ENCODE data around the gene ARRDC1.
"Not testable (repeated sequence)": the region's sequence is repeated elsewhere in the genome, so short reads cannot be mapped to it uniquely, and the experiment has no call there.

ARRDC1 gene, protein sequence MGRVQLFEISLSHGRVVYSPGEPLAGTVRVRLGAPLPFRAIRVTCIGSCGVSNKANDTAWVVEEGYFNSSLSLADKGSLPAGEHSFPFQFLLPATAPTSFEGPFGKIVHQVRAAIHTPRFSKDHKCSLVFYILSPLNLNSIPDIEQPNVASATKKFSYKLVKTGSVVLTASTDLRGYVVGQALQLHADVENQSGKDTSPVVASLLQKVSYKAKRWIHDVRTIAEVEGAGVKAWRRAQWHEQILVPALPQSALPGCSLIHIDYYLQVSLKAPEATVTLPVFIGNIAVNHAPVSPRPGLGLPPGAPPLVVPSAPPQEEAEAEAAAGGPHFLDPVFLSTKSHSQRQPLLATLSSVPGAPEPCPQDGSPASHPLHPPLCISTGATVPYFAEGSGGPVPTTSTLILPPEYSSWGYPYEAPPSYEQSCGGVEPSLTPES

GRCh38 chr9:137605121-137606004 is at the start of gene ARRDC1:
Gene ARRDC1, plus strand, starts transcription at chr9:137605686. Its CDS starts 32 bp downstream, at chr9:137605718.
- TF ChIP-seq, protein P1, sequence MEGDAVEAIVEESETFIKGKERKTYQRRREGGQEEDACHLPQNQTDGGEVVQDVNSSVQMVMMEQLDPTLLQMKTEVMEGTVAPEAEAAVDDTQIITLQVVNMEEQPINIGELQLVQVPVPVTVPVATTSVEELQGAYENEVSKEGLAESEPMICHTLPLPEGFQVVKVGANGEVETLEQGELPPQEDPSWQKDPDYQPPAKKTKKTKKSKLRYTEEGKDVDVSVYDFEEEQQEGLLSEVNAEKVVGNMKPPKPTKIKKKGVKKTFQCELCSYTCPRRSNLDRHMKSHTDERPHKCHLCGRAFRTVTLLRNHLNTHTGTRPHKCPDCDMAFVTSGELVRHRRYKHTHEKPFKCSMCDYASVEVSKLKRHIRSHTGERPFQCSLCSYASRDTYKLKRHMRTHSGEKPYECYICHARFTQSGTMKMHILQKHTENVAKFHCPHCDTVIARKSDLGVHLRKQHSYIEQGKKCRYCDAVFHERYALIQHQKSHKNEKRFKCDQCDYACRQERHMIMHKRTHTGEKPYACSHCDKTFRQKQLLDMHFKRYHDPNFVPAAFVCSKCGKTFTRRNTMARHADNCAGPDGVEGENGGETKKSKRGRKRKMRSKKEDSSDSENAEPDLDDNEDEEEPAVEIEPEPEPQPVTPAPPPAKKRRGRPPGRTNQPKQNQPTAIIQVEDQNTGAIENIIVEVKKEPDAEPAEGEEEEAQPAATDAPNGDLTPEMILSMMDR (IDR thresholded peaks at IDR 0.05; ENCODE audit: control insufficient read depth, insufficient read depth, low read depth, low read length, missing control alignments), result no peak
- H3K4me3 ChIP-seq (ENCODE audit: control insufficient read depth, low read depth, low read length), result peak within 1 kb of the TSS; percentile 58
- DNase-seq (ENCODE audit: low read depth), result peak; percentile 21

GRCh38 chr9:137556069-137556838 is 49.2 kb upstream of the ARRDC1 start:
- TF ChIP-seq, protein P1 (IDR thresholded peaks at IDR 0.05; ENCODE audit: control insufficient read depth, insufficient read depth, low read depth, low read length, missing control alignments), result no peak
- DNase-seq (ENCODE audit: low read depth), result no peak
- no peak overlapping the region for H3K4me3 ChIP-seq (ENCODE audit: control insufficient read depth, low read depth, low read length)

- TF ChIP-seq, protein P1 (IDR thresholded peaks at IDR 0.05; ENCODE audit: control insufficient read depth, insufficient read depth, low read depth, low read length, missing control alignments), result no peak
- no peak overlapping the region for H3K4me3 ChIP-seq (ENCODE audit: control insufficient read depth, low read depth, low read length)
- no peak for DNase-seq (ENCODE audit: low read depth)
These were observed 47.4 kb upstream of the ARRDC1 start for GRCh38 chr9:137558127-137558526.

DNA sequence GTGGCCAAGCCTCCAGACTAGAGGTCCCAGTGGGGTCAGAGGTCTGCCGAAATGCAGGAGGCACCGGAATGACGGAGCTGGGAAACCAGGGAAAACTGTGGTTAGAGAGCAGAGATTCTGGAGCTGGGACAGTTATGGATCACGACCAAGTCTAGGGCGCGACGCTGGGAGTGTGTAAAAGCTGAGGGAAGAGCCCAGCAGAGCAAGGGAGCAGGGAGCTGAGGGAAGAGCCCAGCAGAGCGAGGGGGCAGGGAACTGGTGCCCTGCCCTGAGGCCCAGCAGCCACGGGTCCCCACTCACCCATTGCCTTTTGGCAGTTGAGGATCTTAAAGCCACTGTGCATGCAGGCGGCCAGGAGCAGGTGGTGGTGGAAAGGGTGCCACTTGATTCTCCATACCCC is 41.4 kb upstream of the ARRDC1 start:
- TF ChIP-seq, protein P1 (IDR thresholded peaks at IDR 0.05; ENCODE audit: control insufficient read depth, insufficient read depth, low read depth, low read length, missing control alignments), result no peak
- no peak overlapping the region for H3K4me3 ChIP-seq (ENCODE audit: control insufficient read depth, low read depth, low read length)
- no peak for DNase-seq (ENCODE audit: low read depth)

- TF ChIP-seq, protein P1 (IDR thresholded peaks at IDR 0.05; ENCODE audit: control insufficient read depth, insufficient read depth, low read depth, low read length, missing control alignments), result no peak
These were observed 40.6 kb upstream of the ARRDC1 start for GRCh38 chr9:137564817-137565411.

GRCh38 chr9:137568445-137568844 is 37.0 kb upstream of the ARRDC1 start:
- DNase-seq (ENCODE audit: low read depth); H3K4me3 ChIP-seq (ENCODE audit: control insufficient read depth, low read depth, low read length): not testable (repeated sequence)

More at GRCh38 chr9:137564817-137565411, 40.6 kb upstream of the ARRDC1 start:
- DNase-seq (ENCODE audit: low read depth), result no peak
- no peak overlapping the region for H3K4me3 ChIP-seq (ENCODE audit: control insufficient read depth, low read depth, low read length)

All from AG09309 (cell line).